Muscle layer of duodenum (tissue), 2 donors: ENCODE data around the gene ZNF683.

ENCODE experiments used
- H3K27ac ChIP-seq: one replicate; pipeline ENCODE4 v1.7.0; 2013; ENCODE audit warnings: mild to moderate bottlenecking, low read length
- H3K27me3 ChIP-seq: one replicate; pipeline ENCODE4 v1.7.0; 2013; ENCODE audit warnings: low read depth, mild to moderate bottlenecking, control low read depth, low read length
- H3K36me3 ChIP-seq, 2 donors: one replicate each; pipeline ENCODE4 v1.7.0; 2013; ENCODE audit warnings: low read length in 2 of 2, control low read depth in 1 of 2, mild to moderate bottlenecking in 1 of 2; ENCODE audit not compliant: insufficient read depth in 2 of 2, control insufficient read depth in 1 of 2
- H3K4me1 ChIP-seq, 2 donors: one replicate each; pipeline ENCODE4 v1.7.0; 2013; ENCODE audit warnings: low read length in 2 of 2, mild to moderate bottlenecking in 2 of 2, control low read depth in 1 of 2, moderate library complexity in 1 of 2; ENCODE audit not compliant: insufficient read depth in 2 of 2, control insufficient read depth in 1 of 2
- H3K4me3 ChIP-seq, 2 donors: one replicate each; pipeline ENCODE4 v1.7.0; 2013; ENCODE audit warnings: low read length in 2 of 2, low read depth in 1 of 2, mild to moderate bottlenecking in 1 of 2
- H3K9me3 ChIP-seq, 2 donors: one replicate each; pipeline ENCODE4 v1.7.0; 2013; ENCODE audit warnings: low read length in 2 of 2, control low read depth in 1 of 2, mild to moderate bottlenecking in 1 of 2; ENCODE audit not compliant: control insufficient read depth in 1 of 2
- donor health status: healthy.

Gene ZNF683

DNA sequence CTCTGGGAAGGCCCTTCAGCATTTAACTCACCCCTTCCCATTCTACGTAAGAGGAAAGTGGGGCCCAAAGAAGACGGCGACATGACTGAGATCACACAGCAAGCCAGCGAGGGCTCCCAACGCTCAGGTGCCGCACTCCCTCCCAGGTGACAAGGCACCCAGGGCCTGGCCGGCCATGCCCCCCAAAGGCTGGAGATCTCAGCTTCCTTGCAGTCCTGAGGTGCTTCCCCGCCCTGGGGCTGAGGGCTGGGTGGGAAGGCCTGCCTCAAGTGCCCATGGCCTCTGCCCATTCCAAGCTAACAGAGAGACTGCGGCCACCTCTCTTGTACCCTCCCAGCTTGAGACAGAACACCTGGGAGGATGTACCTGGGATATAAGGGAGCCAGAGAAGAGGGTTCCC, 17.6 kb downstream of the ZNF683 start:
- Histone ChIP-seq H3K4me3 (no peak overlapping the region), H3K9me3 (no peaks in the 10 kb centered on the region), H3K4me1 (peaks cover 0 to 3% of the 10 kb centered on the region in 2 donors), H3K27me3 (peaks cover 2% of the 10 kb centered on the region), H3K36me3 (no peaks in the 10 kb centered on the region), H3K27ac (no peak overlapping the region)

GRCh38 chr1:26353976-26354820, 18.4 kb downstream of the ZNF683 start, which contains the start of gene CRYBG2:
CRYBG2 (minus strand) TSS chr1:26354130; CDS start chr1:26346657, 7,473 bp downstream.
- no peak within 1 kb of the TSS for H3K4me3 ChIP-seq
- no peaks in the 10 kb centered on the region for H3K27me3 ChIP-seq
- no peaks in the 10 kb centered on the region for H3K36me3 ChIP-seq
- H3K27ac ChIP-seq: no peak within 1 kb of the TSS
- H3K9me3 ChIP-seq: no peaks in the 10 kb centered on the region
- H3K4me1 ChIP-seq: no peaks in the 10 kb centered on the region

DNA sequence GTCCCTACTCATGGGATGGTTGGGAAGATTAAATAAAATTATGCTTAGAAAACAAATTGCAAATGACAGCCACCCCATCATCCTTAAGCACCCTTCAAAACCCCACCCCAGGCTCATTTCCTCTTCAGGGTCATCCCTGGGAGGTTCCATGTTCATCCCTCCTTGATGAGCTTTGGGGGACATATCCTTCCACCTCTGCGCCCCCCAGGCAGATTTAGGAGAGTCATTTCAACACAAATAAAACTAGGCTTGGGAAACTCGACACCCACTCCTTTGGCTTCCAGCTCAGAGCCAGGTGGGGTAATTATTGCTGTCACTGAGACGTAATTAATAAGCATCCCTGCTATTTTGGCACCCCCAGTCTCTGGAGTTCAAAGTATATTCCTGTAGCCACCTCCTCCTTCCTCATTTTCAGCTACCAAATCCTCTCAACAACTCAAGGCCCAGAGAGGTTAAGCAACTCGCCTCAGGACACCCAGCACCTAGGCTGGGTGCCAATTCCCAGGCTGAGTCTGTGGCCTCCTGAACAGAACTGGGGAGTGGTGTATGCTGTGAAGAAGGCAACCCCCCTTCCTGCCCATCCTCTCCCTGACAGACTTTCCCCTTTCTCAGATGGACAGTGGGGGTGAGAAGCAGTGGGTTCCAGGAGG, 19.2 kb downstream of the ZNF683 start:
- no peaks in the 10 kb centered on the region for H3K4me1 ChIP-seq
- H3K9me3 ChIP-seq: no peaks in the 10 kb centered on the region
- no peak overlapping the region for H3K27ac ChIP-seq
- no peaks in the 10 kb centered on the region for H3K36me3 ChIP-seq
- no peaks in the 10 kb centered on the region for H3K27me3 ChIP-seq
- H3K4me3 ChIP-seq: no peak overlapping the region

- H3K36me3 ChIP-seq: no peaks in the 10 kb centered on the region
- no peaks in the 10 kb centered on the region for H3K4me1 ChIP-seq
- H3K27ac ChIP-seq: no peak overlapping the region
- no peaks in the 10 kb centered on the region for H3K27me3 ChIP-seq
- no peak overlapping the region for H3K4me3 ChIP-seq
- no peaks in the 10 kb centered on the region for H3K9me3 ChIP-seq
These were observed 20.2 kb downstream of the ZNF683 start for GRCh38 chr1:26352338-26352679.

- Histone ChIP-seq H3K4me3 (no peak overlapping the region), H3K4me1 (no peaks in the 10 kb centered on the region), H3K27me3 (no peaks in the 10 kb centered on the region), H3K27ac (no peak overlapping the region), H3K9me3 (no peaks in the 10 kb centered on the region), H3K36me3 (no peaks in the 10 kb centered on the region)
These were observed 20.8 kb downstream of the ZNF683 start for GRCh38 chr1:26351590-26352337.

GRCh38 chr1:26350701-26351589, 21.6 kb downstream of the ZNF683 start:
- H3K27me3 ChIP-seq: no peaks in the 10 kb centered on the region
- H3K36me3 ChIP-seq: no peaks in the 10 kb centered on the region
- no peaks in the 10 kb centered on the region for H3K4me1 ChIP-seq
- no peaks in the 10 kb centered on the region for H3K9me3 ChIP-seq
- no peak overlapping the region for H3K4me3 ChIP-seq
- no peak overlapping the region for H3K27ac ChIP-seq

GRCh38 chr1:26350343-26350700, 22.2 kb downstream of the ZNF683 start:
- H3K27ac ChIP-seq: no peak overlapping the region
- no peaks in the 10 kb centered on the region for H3K36me3 ChIP-seq
- H3K4me1 ChIP-seq: no peaks in the 10 kb centered on the region
- H3K27me3 ChIP-seq: no peaks in the 10 kb centered on the region
- no peak overlapping the region for H3K4me3 ChIP-seq
- no peaks in the 10 kb centered on the region for H3K9me3 ChIP-seq

DNA sequence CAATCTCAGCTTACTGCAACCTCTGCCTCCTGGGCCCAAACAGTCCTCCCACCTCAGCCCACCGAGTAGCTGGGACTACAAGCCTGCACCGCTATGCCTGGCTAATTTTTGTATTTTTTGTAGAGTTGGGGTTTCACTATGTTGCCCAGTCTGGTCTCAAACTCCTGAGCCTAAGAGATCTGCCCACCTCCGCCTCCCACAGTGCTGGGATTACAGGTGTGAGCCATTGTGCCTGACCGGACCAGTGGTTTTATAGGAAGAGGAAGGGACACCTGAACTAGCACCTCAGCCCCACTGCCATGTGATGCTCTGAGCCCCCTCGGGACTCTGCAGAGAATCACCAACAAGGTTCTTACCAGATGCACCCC, 22.7 kb downstream of the ZNF683 start:
- Histone ChIP-seq H3K9me3 (no peaks in the 10 kb centered on the region), H3K36me3 (no peaks in the 10 kb centered on the region), H3K4me3 (no peak overlapping the region), H3K27me3 (no peaks in the 10 kb centered on the region), H3K27ac (no peak overlapping the region), H3K4me1 (no peaks in the 10 kb centered on the region)

- Histone ChIP-seq H3K4me3 (no peak overlapping the region), H3K27me3 (no peaks in the 10 kb centered on the region), H3K27ac (no peak overlapping the region), H3K4me1 (no peaks in the 10 kb centered on the region), H3K9me3 (no peaks in the 10 kb centered on the region), H3K36me3 (no peaks in the 10 kb centered on the region)
These were observed 23.2 kb downstream of the ZNF683 start for GRCh38 chr1:26349188-26349876.

DNA sequence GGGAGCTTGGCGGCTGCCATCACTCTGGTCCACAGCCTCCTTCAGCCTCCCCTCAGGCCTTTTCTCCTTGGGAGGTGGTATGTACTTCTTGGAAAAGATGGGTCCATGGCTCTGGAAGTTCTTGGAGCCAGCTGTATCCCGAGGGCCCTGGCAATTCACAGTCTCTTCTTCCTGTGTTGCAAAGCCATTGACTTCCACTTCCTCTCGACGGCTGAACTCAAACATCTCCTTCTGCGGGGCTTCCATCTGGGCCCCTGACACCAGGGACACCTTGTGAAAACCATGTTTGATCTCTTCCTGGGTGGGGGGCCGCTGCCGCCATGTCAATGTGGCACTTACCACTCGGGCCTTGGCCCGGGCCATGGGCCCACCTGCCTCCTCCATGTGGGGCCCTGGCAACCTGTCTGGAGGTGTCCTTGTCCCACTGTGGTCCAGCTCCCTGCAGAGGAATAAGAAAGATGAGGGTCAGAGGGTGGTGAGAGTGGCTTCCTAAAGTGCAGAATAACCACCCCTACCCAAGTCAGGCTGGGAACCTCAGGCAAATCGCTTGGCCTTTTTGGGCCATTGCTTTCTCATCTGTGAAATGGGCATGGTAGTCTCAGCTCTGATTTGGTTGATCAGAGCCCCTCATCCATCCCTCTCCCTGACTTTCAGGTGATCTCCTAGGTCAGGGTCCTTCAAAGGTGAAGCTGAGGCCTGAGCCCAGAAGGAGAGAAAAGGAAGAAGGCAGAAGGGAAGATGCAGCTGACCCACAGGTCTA, 26.1 kb downstream of the ZNF683 start:
- no peaks in the 10 kb centered on the region for H3K4me1 ChIP-seq
- H3K27me3 ChIP-seq: no peaks in the 10 kb centered on the region
- no peaks in the 10 kb centered on the region for H3K9me3 ChIP-seq
- no peak overlapping the region for H3K27ac ChIP-seq
- H3K36me3 ChIP-seq: no peaks in the 10 kb centered on the region
- H3K4me3 ChIP-seq: no peak overlapping the region
